Measurements from ENCODE around the gene ZNF425. TPM values are rescaled to one million over a fixed set of nuclear protein-coding genes. Genes with fewer than 3 reads are reported as not detected.

Gene ZNF425
- total and polyA plus RNA-seq, 9 of the 15 experiments (the other 6 are each of a cell fraction or from before 2014, with no cell fraction given) = 0.03 to 0.89 (median 0.54) TPM

- TF ChIP-seq ZNF407 (IDR thresholded peaks at IDR 0.05; ENCODE audit: low read depth) (no peak), RAD51 (IDR thresholded peaks at IDR 0.05; ENCODE audit: borderline replicate concordance, low read depth) (no peak), OTX1 (CRISPR knock-in tag; IDR thresholded peaks at IDR 0.05) (no peak), ATF1 (CRISPR knock-in tag; IDR thresholded peaks at IDR 0.05) (no peak; the same call in 1 of the 2 replicates), ATF1 (tag; IDR thresholded peaks at IDR 0.05) (peak; percentile 85), THRAP3 (IDR thresholded peaks at IDR 0.05; ENCODE audit: borderline replicate concordance) (no peak), SMARCC2 (IDR thresholded peaks at IDR 0.05; ENCODE audit: low read depth) (peak; percentile 43; the same call in 1 of the 2 replicates), PML (IDR thresholded peaks at IDR 0.05; ENCODE audit: low read length) (peak; percentile 79; the same call in 1 of the 2 replicates), ZNF830 (CRISPR knock-in tag; IDR thresholded peaks at IDR 0.05) (peak; percentile 66; the same call in 1 of the 2 replicates), THAP12 (CRISPR knock-in tag; IDR thresholded peaks at IDR 0.05) (peak; percentile 55; the same call in 1 of the 2 replicates), GABPB1 (CRISPR knock-in tag; IDR thresholded peaks at IDR 0.05) (peak; percentile 82), COPS2 (conservative IDR thresholded peaks at IDR 0.05) (no peak), PRPF4 (IDR thresholded peaks at IDR 0.05; ENCODE audit: insufficient read depth, low read depth, low read length, poor library complexity, severe bottlenecking) (no peak), DIDO1 (tag; IDR thresholded peaks at IDR 0.05; ENCODE audit: low read depth) (no peak), ZNF449 (CRISPR knock-in tag; IDR thresholded peaks at IDR 0.05) (no peak), ZNF507 (tag; conservative IDR thresholded peaks at IDR 0.05) (no peak), ZNF23 (CRISPR knock-in tag; IDR thresholded peaks at IDR 0.05) (no peak)
Observed at GRCh38 chr7:149090397-149091195, 35.5 kb downstream of the ZNF425 start, which contains the start of gene ZNF786 (continued).

All from K562 (cell line).